GM12878 (cell line): Measurements from ENCODE around the gene RAB37.

ENCODE experiments used
- BACH1 ChIP-seq: fragments of 450-650 bp; IDR thresholded peaks from 2 replicates; pipeline ENCODE4 v1.6.1; 2017; ENCODE audit warnings: mild to moderate bottlenecking, borderline replicate concordance
- EZH2 ChIP-seq: IDR thresholded peaks from 2 replicates; pipeline ENCODE4 v1.6.1; 2012; ENCODE audit warnings: low read depth, mild to moderate bottlenecking, control low read depth, inconsistent platforms, low read length, borderline replicate concordance; ENCODE audit not compliant: control insufficient read depth
- FOXK2 ChIP-seq: fragments of 450-650 bp; IDR thresholded peaks from 2 replicates; pipeline ENCODE4 v1.6.1; 2017; ENCODE audit warnings: mild to moderate bottlenecking, moderate library complexity
- GATAD2B ChIP-seq: fragments of 450-650 bp; conservative IDR thresholded peaks from 2 replicates; pipeline ENCODE4 v1.6.1; 2017; ENCODE audit warnings: low read depth, mild to moderate bottlenecking, moderate library complexity
- JUND ChIP-seq: IDR thresholded peaks from 2 replicates; pipeline ENCODE4 v1.6.1; 2012; ENCODE audit warnings: low read depth, mild to moderate bottlenecking, low read length, improper control_type of control experiment, moderate library complexity
- MYC ChIP-seq: IDR thresholded peaks from 2 replicates; pipeline ENCODE4 v1.6.1; 2011; ENCODE audit warnings: mild to moderate bottlenecking, low read length, moderate library complexity, inconsistent platforms; ENCODE audit not compliant: insufficient read depth, insufficient replicate concordance, insufficient read length, severe bottlenecking
- SIX5 ChIP-seq: IDR thresholded peaks from 2 replicates; pipeline ENCODE4 v1.6.1; 2011; ENCODE audit warnings: mild to moderate bottlenecking, low read depth, low read length, moderate library complexity; ENCODE audit not compliant: severe bottlenecking
- SPI1 ChIP-seq: IDR thresholded peaks from 2 replicates; pipeline ENCODE4 v1.6.1; 2011; ENCODE audit warnings: low read depth, mild to moderate bottlenecking, low read length, moderate library complexity, borderline replicate concordance; ENCODE audit not compliant: insufficient read depth
- SRF ChIP-seq, 2 experiments: IDR thresholded peaks; 2 replicates each; pipeline ENCODE4 v1.6.1; 2011; ENCODE audit warnings: low read depth in 2 of 2, low read length in 2 of 2, mild to moderate bottlenecking in 1 of 2, moderate library complexity in 1 of 2
- TAF1 ChIP-seq: IDR thresholded peaks from 2 replicates; pipeline ENCODE4 v1.6.1; 2011; ENCODE audit warnings: mild to moderate bottlenecking, low read depth, low read length, borderline replicate concordance
- TF ChIP-seq, protein P1 (sequence below), 3 experiments: IDR thresholded peaks in 2 of 3; conservative IDR thresholded peaks in 1 of 3; 2 replicates each; pipeline ENCODE4 v1.5.1; 2011; ENCODE audit warnings: low read depth in 3 of 3, low read length in 3 of 3, mild to moderate bottlenecking in 3 of 3, control low read depth in 2 of 3, moderate library complexity in 2 of 3, inconsistent platforms in 1 of 3, mixed read lengths in 1 of 3; ENCODE audit not compliant: control insufficient read depth in 2 of 3, insufficient read depth in 1 of 3; ENCODE audit errors: extremely low read depth in 1 of 3

- TF ChIP-seq, protein P1, sequence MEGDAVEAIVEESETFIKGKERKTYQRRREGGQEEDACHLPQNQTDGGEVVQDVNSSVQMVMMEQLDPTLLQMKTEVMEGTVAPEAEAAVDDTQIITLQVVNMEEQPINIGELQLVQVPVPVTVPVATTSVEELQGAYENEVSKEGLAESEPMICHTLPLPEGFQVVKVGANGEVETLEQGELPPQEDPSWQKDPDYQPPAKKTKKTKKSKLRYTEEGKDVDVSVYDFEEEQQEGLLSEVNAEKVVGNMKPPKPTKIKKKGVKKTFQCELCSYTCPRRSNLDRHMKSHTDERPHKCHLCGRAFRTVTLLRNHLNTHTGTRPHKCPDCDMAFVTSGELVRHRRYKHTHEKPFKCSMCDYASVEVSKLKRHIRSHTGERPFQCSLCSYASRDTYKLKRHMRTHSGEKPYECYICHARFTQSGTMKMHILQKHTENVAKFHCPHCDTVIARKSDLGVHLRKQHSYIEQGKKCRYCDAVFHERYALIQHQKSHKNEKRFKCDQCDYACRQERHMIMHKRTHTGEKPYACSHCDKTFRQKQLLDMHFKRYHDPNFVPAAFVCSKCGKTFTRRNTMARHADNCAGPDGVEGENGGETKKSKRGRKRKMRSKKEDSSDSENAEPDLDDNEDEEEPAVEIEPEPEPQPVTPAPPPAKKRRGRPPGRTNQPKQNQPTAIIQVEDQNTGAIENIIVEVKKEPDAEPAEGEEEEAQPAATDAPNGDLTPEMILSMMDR (IDR thresholded peaks at IDR 0.05 in 2 of 3, conservative IDR thresholded peaks at IDR 0.05 in 1 of 3; ENCODE audit: control insufficient read depth in 2 of 3, extremely low read depth in 1 of 3, insufficient read depth in 1 of 3, low read depth in 3 of 3, low read length in 3 of 3): no peak
- no peak for TF ChIP-seq EZH2
- TF ChIP-seq GATAD2B: no peak
- no peak for TF ChIP-seq SRF (IDR thresholded peaks at IDR 0.05; ENCODE audit: low read depth in 2 of 2, low read length in 2 of 2)
- no peak for TF ChIP-seq MYC
- no peak for TF ChIP-seq FOXK2
- TF ChIP-seq SIX5: no peak
- TF ChIP-seq TAF1: no peak
- no peak for TF ChIP-seq JUND
- no peak for TF ChIP-seq BACH1
- TF ChIP-seq SPI1: no peak
These were observed 33.7 kb upstream of the RAB37 start for GRCh38 chr17:74703311-74703710.
